AG04449 (cell line): ENCODE data around the gene CD8B2.

Source experiments
- CTCF ChIA-PET: fragments of 350-600 bp; formaldehyde crosslinking; extraction: SDS; loops from one replicate; lab custom pipeline; 2021; ENCODE audit warnings: antibody characterized with exemption; lab: Yijun Ruan, JAX
- POLR2A ChIA-PET: fragments of 400-600, 350-600 bp; formaldehyde crosslinking; extraction: SDS; loops from one replicate; lab custom pipeline; 2020; ENCODE audit warnings: antibody characterized with exemption, inconsistent platforms; lab: Yijun Ruan, JAX
- DNase-seq: peaks from one replicate; pipeline ENCODE4 v3.0.0-alpha.2; 2010; ENCODE audit warnings: low read depth, low spot score
- H3K4me3 ChIP-seq: 2 replicates; pipeline ENCODE4 v1.5.1; 2011; ENCODE audit warnings: low read depth, mild to moderate bottlenecking, control low read depth, low read length
- CTCF ChIP-seq: IDR thresholded peaks from one replicate; pipeline ENCODE4 v1.5.1; 2011; ENCODE audit warnings: mild to moderate bottlenecking, moderate library complexity, low read length, control low read depth, inconsistent platforms; ENCODE audit not compliant: insufficient read depth; ENCODE audit errors: missing control alignments

Gene CD8B2

GRCh38 chr2:106517329-106517728 is 30.2 kb downstream of the CD8B2 start:
- POLR2A ChIA-PET = no interaction called here
- no peak overlapping the region for H3K4me3 ChIP-seq
- CTCF ChIA-PET = no interaction called here
- TF ChIP-seq CTCF = no peak
- no peak for DNase-seq

GRCh38 chr2:106519767-106520166 is 32.6 kb downstream of the CD8B2 start:
- POLR2A ChIA-PET = no interaction called here
- DNase-seq = no peak

GRCh38 chr2:106521016-106521415 is 33.9 kb downstream of the CD8B2 start:
- POLR2A ChIA-PET = no interaction called here

More at GRCh38 chr2:106519767-106520166, 32.6 kb downstream of the CD8B2 start:
- H3K4me3 ChIP-seq = no peak overlapping the region
- CTCF ChIA-PET = no interaction called here
- TF ChIP-seq CTCF = no peak

GRCh38 chr2:106523976-106524665 is 37.0 kb downstream of the CD8B2 start:
- CTCF ChIA-PET = no interaction called here
- TF ChIP-seq CTCF = no peak
- H3K4me3 ChIP-seq = no peak overlapping the region
- no peak for DNase-seq
- POLR2A ChIA-PET = no interaction called here

More at GRCh38 chr2:106521016-106521415, 33.9 kb downstream of the CD8B2 start:
- CTCF ChIA-PET = no interaction called here
- DNase-seq = no peak
- no peak for TF ChIP-seq CTCF
- no peak overlapping the region for H3K4me3 ChIP-seq

GRCh38 chr2:106530866-106531265 is 43.7 kb downstream of the CD8B2 start:
- CTCF ChIA-PET = interaction anchor here (1.1 to 1.4 kb wide), 2 partner anchors 12 to 13 kb away, joined by 3 to 5 read pairs; no protein-coding TSS in a partner anchor
- no peak for DNase-seq

More at GRCh38 chr2:106530866-106531265, 43.7 kb downstream of the CD8B2 start:
- H3K4me3 ChIP-seq = no peak overlapping the region
- no peak for TF ChIP-seq CTCF
- POLR2A ChIA-PET = interaction anchor here (0.7 kb wide), 1 partner anchor 169 kb away, joined by 3 read pairs; no protein-coding TSS in a partner anchor
